TTC549 (cell line): ENCODE data around the gene MRPL33.

Experiments
- FAIRE-seq: peaks from 2 replicates; lab custom pipeline; 2012; peaks lifted over from hg19 to GRCh38; lab: Jason Lieb, UNC

The MRPL33 gene

GRCh38 chr2:27779417-27780055 is 8.0 kb downstream of the MRPL33 start:
- FAIRE-seq = no peak

DNA sequence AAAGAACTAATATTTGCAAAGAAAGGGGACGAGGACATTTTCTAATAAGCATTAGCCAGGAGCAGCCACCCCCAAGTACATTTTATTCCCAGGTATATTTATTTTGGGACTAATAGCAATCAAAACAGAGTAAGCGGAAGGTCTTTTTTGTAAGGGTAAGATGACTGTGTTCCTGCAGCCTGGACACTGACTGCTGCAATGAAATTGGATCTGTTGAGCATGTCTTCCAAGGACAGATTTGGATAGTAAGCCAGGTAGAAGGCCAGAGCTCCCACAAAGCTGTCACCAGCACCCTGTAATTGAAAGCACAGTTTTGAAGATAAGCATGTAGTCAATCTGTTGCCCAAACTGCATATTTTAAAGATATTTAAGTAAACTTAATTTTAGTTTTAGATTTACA is 10.0 kb downstream of the MRPL33 start:
- FAIRE-seq = no peak

DNA sequence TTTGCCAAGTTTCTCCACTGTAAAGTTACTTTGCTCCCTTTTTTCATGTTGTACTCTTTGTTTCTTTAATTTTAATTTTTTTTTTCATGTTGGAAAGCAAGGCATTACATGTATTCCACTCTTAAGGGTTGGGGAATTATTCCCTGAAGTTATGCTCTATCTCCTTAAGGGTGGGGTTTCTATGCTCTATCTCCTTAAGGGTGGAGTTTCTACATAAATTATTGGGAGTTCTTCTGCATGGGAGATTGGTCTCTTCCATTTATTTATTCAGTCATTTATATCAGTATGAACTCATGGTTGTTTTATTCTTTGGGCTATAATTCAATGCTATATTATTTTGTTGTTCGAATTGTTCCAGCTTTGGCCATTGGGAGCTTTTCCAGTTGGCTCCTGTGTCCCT is 11.2 kb downstream of the MRPL33 start:
- FAIRE-seq = no peak

DNA sequence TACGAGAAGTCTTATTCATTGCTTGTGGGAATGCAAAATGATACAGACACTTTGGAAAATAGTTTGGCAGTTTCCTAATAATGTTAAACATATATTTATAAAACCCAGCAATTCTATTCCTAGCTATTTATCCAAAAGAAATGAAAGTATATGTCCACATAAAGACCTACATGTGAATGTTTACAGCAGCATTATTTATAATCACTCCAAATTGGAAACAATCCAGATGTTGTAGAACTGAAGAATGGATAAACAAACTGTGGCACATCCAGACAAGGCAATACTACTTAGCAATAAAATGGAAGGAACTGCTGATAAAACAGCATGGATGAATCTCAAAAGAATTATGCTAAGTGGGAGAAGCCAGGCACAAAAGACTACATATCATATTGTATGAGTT is 19.3 kb downstream of the MRPL33 start:
- FAIRE-seq = no peak

- no peak for FAIRE-seq
Observed at GRCh38 chr2:27792759-27793158, 21.2 kb downstream of the MRPL33 start.

DNA sequence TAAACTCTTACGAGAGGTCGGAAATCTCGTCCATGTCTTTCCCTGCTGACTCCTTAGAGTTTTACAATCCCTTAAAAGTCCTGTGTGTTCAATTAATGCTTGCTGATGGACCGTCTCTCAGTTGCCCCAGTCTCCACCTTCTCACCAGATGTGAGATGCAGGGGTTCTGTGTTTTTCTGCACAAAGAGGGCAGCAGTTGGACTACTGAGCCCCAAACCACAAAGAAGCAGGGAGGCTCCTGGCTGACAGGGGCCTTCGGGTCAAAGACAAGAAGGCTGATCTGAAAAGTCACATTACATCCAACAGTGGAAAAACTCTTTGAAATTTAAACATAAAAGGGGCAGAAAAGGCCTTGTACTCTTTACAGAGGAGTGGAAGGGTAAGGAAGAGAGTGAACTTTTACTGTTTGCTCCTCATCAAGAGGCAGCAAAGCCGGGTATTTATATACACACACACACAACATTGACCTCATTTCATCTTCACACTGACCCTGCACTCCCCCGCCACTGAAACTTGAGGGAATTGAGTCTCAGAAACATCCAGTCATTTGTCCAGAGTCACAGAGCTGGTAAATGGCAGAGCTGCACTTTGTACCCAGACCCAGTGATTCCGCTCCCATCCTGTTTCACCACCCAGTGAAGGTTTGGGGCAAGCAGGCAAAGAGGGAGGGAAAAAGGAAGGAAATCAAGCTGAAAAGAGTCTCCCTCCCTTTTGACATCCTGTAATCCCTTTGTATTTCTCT is 23.7 kb downstream of the MRPL33 start:
- FAIRE-seq = no peak

DNA sequence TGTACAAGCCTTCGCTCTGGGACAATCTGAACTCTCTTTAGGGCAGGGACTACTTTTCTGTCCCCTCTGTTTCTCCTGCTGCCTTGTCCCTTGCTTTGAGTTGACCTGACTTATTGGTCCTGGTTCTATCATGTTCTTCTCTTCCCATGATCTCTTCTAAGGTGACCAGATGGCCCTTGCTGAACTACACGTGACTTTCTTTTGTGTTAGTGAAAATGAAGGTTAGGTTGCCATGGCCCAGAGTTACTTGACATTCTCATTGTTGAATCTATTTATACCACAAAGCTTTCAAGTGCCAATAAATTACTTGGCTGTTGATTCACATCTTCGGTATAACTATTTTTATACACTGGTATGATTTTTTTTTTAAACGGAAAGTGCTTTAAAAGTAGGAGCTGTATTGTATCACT is 24.4 kb downstream of the MRPL33 start:
- no peak for FAIRE-seq

DNA sequence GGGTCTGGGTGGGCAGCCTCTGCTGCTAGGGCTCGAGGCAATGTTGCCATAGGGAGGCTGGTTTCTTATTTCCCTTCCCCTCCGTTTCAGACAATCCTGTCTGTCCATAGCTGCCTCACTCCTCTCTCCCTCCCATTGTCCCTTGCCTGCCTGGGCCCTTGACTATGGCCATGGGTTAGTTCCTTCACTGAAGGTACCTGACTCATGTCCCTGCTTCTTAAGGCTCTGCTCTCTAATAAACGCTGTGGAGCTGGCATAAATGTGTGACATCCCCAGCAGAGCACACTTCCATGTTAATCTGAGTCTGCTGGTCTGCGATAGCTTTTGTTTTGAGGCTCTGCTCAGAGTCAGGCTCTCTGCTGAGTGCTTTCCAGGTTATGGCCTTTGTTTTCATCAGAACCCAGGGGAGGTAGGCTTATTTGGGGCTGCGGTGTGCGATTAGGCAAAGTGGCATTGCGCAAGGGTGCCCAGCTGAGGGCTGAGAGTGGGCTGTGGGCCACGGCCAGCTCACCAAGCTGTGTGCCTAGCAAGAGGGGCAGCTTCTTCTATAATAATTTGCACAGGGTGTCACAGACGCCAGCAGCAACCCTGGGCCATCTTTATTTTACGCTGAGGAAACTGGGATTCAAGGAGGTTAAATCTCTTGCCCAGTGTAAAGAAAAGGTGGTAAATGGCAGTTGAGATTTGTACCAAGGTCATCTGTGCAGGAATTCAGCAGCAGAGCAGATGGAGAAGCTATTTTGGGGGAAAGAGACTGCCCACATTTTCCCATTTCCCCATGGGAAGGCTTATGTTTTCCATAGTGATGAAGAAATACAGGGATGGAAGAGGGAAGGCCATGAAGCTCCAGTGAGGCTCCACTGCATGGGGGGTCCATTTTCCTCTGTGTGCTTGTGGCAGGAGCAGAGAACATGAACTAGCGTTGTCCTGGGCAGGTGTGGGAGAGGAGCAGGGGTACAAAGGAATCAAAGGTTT is 25.6 kb downstream of the MRPL33 start:
- no peak for FAIRE-seq

DNA sequence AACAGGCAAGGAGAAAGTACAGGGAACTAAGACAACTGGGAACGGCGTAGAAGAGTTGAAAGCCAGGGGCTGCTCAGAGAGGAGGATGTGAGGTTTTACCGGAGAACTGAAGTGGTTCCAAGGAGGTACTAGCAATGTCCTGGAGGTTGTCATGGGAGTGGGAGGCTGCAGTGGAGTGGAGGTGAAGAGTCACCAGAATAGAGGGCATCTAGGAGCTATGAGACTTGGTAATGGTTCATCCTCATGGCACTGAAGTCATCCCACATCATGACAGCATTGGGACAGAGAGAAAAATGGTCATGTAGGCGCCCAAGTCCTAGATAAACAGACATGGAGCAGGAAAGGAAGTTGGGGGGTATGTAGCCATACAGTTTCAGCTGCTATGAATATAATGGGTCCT is 26.3 kb downstream of the MRPL33 start:
- FAIRE-seq = no peak

DNA sequence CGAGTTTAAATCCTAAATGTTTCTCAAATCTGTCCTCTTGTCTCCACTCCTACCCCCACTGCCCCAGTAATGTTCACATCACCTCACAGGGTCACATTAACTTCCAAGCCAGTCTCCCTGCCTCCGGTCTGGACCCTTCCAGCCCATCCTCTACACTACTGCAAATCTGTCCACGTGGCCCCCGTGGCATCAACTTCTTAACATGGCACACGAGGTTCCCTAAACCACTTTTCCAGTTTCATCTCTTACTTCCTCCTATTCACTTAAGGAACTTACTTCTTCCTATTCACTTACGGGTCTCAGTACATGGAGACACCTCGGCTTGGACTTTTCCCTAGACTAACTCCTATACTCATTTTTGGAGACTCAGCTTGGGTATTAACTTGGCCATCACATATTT is 27.0 kb downstream of the MRPL33 start:
- no peak for FAIRE-seq

DNA sequence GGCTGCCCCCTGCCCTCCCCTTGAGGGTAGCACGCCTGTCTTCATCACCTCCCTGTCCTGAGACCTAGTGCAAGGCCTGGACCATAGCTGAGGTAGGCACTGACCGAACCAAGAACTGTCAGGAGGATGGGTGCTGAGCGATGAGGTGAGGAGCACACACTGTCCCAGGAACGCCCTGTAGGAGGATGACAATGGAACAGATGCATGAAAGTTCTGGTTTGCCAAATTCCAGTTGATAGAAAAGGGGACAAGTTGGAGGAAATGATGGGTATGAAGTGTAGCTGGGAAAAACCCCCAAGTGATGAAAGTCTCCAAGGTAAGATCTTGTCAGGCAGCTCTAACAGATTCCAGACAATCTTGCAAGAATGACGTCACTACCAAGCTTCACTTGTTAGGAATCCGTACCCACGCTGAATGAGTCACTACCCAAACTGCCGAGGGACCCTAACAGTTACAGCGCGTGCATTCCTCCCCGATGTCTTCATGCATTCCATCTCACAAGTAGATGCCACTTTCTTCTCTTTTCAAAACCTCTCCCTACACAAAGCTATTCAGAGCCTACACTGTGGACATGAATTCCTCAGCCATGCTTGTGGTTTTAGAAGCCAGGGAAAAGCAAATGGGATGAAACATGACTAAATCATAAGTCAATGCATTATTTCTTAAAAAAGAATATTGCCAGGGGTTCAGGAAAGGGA is 27.6 kb downstream of the MRPL33 start:
- no peak for FAIRE-seq

DNA sequence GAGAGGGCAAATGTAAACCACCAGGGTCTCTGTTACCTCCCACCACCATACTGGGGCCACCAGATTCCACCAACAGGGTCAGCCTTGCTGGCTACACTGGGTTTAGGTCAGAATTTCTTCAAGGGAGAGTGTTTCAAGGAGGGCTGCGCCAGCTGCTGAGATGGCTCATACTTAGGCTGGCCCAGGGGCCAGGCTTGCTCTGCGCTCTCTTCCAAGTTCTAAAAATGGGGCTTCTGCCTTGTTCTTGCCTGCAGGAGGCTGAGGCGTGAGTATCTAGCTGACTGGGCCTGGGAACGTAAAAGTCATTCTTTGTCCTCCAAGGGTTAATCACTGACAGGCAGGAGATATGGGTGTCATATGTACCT is 28.1 kb downstream of the MRPL33 start:
- FAIRE-seq = no peak

GRCh38 chr2:27800856-27801255 is 29.3 kb downstream of the MRPL33 start:
- no peak for FAIRE-seq

DNA sequence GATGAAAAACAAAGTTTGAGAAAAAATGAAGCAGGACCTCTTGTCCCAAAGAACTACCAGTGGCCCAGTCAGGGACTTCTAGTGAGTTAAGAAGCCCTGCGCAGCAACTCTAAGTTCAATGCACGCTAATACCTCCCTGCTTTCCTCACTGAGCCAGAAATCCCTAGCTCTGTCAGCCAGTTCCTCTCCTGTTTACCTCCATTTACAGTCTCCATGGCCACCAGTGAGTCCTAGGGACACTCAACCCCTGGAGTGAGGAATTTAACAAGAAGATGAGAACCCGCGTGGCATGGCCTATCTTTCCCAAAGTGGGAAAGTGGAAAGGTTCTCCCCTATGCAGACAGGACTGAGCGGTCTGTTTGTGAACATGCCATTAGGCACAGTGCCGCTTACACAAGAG is 31.0 kb downstream of the MRPL33 start:
- FAIRE-seq = no peak

- no peak for FAIRE-seq
Observed at GRCh38 chr2:27803046-27803445, 31.5 kb downstream of the MRPL33 start.

DNA sequence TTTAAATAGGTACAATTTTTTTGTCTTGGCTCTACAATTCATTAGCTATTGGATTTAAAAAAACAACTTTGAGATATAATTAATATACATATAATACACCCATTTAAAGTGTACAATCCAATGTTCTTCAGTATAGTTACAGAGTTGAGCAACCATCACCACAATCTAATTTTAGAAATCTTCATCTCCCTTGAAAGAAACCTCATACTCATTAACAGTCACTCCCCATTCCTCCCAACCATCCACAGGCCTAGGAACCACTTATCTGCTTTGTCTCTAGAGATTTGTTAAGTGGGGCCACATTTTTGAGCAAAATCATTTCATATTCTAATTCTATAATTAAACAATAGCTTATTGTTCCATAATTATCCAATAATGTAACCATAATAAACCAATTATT is 32.6 kb downstream of the MRPL33 start:
- FAIRE-seq = no peak

GRCh38 chr2:27805180-27805579 is 33.7 kb downstream of the MRPL33 start:
- FAIRE-seq = no peak

- FAIRE-seq = no peak
Observed at GRCh38 chr2:27806311-27807059, 35.0 kb downstream of the MRPL33 start.

- no peak for FAIRE-seq
Observed at GRCh38 chr2:27807476-27807875, 36.0 kb downstream of the MRPL33 start.

- no peak for FAIRE-seq
Observed at GRCh38 chr2:27808418-27808817, 36.9 kb downstream of the MRPL33 start.

DNA sequence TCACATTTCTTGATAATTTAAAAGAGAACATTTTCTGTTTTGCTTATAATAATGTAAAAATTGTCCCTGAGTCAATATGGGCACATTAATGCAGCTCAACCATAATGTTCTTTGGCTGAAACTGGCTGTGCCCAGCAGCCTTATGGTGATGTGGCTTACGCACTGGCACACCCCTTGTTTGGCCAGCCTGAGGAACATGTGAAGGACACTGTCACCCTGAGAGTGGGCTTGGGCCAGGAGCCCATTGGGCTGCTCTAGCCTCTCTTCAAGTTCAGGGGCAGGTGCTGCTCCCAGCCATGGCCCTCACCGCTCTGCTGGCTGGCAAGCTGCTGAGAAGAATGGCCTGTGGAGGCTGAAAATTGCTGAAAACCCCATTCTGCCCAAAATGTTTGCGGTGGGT is 37.5 kb downstream of the MRPL33 start:
- FAIRE-seq = no peak

DNA sequence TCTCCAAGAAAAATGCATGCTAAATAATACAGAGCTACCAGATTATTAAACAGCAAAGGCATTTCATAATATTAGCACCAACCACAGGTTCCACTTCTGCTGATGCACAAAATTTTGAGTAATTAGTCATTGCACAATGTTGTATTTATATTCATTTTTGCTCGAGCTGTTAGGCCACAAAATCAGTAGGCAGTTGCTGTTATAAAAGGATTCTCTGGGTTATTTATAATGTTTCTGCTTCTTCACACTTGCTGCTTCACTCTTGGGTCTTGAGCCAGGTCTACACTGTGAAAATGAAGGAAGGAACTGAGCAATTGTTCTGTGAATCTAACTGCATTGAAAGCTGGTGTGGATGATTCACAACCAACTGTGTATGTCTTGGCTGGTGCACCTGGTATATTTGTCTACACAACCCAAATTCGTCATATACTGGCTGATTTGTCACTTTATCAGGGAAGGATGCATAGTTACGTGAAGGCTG is 38.3 kb downstream of the MRPL33 start:
- no peak for FAIRE-seq
